Measurements from ENCODE around the gene RHNO1.
"Not testable (repeated sequence)": the region's sequence is repeated elsewhere in the genome, so short reads cannot be mapped to it uniquely, and the experiment has no call there.

DNA sequence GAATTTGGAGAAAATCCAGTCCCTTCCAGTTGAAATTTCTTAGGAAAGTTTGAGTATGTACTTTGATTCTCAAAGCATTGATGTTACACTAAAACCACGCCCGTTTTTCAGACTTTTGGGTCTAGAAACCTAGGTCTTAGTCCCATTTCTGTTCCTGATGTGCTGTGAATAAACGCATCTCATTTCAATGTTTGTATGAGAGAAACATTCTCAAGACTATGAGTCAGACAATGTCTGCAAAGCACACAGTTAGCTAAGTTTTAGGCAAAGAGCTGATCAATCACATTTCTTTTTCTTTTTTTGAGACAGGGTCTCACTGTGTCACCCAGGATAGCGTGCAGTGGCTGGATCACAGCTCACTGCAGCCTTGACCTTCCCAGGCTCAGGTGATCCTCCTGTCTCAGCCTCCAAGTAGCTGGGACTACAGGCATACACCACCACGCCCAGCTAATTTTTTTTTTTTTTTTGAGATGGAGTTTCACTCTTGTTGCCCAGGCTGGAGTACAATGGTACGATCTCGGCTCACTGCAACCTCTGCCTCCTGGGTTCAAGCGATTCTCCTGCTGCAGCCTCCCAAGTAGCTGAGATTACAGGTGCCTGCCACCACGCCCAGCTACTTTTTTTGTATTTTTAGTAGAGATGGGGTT lies 7.9 kb upstream of the RHNO1 start:
- TF ChIP-seq, protein P1, sequence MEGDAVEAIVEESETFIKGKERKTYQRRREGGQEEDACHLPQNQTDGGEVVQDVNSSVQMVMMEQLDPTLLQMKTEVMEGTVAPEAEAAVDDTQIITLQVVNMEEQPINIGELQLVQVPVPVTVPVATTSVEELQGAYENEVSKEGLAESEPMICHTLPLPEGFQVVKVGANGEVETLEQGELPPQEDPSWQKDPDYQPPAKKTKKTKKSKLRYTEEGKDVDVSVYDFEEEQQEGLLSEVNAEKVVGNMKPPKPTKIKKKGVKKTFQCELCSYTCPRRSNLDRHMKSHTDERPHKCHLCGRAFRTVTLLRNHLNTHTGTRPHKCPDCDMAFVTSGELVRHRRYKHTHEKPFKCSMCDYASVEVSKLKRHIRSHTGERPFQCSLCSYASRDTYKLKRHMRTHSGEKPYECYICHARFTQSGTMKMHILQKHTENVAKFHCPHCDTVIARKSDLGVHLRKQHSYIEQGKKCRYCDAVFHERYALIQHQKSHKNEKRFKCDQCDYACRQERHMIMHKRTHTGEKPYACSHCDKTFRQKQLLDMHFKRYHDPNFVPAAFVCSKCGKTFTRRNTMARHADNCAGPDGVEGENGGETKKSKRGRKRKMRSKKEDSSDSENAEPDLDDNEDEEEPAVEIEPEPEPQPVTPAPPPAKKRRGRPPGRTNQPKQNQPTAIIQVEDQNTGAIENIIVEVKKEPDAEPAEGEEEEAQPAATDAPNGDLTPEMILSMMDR (IDR thresholded peaks at IDR 0.05; ENCODE audit: low read depth, low read length) = not testable (repeated sequence)
- TF ChIP-seq POLR2A (IDR thresholded peaks at IDR 0.05; ENCODE audit: extremely low read depth, insufficient read length); MYC (IDR thresholded peaks at IDR 0.05; ENCODE audit: low read depth, low read length): not testable (repeated sequence)
